Stimulated activated naive CD4-positive, alpha-beta T cell (primary cell): Measurements from ENCODE around the gene TAF1B.

Source experiments
- DNase-seq, 6 experiments: peaks; one replicate each; lab custom pipeline; 2025; lab: John Stamatoyannopoulos, UW

The TAF1B gene

GRCh38 chr2:9843229-9844035 lies at the start of gene TAF1B:
Gene TAF1B (plus strand): TSS chr2:9843474. CDS start chr2:9843542, 68 bp downstream.
- peak; percentile 61 to 81 (median 74) for DNase-seq

DNA sequence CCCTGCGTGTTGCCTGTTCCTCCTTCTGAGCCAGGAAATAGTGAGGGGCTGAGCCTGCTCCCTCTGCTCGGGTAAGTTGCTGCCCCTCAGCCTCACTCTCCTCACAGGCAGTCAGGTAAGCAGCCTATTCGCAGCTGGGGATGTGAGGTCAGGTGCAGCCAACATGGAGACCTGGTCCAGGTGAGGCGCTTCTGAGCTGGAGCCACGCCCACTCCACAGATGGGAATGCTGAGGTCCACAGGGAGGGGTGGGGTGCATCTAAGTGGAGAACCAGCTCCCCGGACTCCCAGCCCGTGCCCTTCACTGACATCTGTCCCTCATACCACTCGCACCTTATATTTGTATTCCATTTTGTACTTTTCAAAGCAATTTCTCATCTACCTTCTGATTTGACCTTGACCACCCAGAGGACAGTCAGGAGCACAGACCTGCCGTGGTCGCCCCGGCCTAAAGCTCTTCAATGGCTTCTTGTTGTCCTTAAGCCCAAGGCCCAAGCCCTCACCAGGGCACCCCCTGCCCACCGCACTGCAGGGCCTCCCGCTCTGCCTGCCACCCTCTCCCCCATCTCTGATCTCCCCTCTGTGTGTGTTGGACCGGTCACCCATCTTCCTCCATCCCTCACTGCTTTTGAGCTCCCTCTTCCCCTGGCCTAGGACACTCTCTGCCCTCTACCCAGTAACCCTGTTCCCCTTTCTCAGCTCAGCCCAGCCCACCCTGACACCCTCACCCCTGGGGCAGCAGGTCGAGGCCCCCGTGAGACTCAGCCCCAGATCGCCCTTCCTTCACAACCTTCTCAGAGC lies 49.2 kb upstream of the TAF1B start:
- no peak for DNase-seq

- no peak for DNase-seq
These were observed 48.2 kb upstream of the TAF1B start for GRCh38 chr2:9795071-9795470.

DNA sequence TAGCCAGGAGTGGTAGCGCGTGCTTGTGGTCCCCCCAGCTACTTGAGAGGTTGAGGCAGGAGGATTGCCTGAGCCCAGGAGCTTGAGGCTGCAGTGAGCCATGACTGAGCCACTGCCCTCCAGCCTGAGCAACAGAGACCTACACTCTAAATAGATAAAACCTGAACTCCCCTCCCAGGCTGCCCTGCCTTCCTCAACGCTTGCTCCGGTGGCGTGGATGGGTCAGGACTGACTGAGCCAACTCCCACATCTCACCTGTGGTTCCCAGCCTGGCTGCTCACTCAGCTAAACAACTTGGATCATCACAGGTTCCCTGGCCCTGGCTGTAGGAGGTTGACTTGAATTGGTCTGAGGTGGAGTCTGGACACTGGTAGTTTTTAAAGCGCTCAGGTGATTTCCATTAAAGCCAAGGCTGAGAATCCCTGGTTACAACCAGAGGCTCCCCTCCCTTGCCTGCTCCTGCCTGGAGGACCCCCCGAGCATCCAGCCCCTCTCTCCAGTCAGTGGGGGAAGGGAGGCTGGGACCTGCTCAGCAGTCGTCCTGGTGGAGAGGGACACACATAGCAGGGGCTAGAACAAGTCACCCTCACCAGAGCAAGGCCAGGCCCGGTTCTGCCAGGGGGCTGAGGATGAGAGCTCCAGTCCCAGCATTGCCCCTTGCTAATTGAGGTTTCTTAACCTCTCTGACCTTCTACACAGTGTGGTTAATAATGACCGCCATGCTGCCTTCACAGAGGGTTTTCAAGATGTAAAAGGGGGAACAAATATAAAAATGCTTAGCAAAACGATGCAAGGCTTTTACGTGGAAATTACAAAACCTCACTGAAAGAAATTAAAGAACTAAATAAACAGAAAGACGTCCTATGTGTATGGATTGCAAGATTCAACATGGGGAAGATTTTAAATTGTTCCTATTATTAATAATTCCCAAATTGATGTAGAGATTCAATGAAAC lies 46.9 kb upstream of the TAF1B start:
- DNase-seq, result no peak

DNA sequence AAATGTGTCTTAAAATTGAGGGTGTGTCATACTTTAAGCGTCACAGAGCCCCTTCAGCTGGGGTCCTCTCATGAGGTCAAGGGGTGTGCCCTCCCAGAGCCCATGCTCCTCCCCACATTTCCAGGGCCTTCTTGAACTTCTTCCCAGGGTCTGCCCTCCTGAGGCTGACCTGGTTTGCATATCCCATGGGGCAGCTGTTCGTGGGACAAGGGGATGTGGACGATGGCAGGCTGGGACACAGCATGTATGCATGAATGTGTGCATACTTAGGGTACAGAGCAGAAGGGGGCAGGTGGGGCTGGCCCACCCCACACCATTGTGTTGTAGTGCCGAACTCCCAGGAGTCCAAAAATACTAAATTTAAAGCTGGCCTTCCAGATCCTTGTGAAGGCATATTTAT lies 46.2 kb upstream of the TAF1B start:
- DNase-seq, result no peak

DNA sequence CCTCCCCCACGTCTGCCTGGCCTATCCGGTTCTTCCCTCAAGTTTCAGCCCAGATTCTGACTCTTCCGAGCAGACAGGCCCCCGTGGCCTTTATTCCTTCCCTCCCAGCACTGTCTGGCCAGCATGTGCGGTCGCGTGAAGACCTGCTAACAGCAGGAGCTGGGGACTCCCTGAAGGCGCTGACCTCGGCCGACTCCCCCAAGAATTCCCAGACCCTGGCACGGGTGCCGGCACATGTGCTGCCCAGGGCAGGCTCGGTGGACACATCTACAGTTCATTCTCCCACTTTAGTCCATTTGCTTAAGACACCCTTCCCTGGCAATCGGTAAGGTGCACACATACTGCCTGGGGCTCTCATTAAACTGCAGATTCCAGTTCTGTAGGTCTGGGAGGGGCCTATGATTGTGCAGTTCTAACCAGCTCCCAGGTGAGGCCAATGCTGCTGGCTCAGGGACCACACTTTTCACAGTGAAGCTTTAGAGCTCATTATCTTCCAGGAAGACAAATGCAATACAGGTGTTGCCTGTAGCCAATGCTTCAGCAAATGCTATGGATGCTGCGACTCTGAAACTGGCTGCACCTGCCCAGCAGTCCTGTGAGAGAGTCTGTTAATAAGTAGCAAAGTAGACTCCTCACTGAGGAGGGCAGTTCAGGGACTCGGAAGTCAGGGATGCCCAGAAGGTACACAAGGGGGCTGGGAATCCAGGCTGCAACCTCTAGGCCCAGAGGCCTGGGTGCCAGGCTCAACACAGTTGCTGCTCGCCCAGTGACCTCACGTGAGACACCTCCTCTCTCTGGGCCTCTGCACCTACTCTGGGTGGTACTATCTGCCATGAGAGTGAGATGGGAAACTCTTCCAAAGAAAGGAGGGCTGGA lies 45.4 kb upstream of the TAF1B start:
- no peak for DNase-seq

GRCh38 chr2:9799011-9799596 lies 44.2 kb upstream of the TAF1B start:
- no peak for DNase-seq

DNA sequence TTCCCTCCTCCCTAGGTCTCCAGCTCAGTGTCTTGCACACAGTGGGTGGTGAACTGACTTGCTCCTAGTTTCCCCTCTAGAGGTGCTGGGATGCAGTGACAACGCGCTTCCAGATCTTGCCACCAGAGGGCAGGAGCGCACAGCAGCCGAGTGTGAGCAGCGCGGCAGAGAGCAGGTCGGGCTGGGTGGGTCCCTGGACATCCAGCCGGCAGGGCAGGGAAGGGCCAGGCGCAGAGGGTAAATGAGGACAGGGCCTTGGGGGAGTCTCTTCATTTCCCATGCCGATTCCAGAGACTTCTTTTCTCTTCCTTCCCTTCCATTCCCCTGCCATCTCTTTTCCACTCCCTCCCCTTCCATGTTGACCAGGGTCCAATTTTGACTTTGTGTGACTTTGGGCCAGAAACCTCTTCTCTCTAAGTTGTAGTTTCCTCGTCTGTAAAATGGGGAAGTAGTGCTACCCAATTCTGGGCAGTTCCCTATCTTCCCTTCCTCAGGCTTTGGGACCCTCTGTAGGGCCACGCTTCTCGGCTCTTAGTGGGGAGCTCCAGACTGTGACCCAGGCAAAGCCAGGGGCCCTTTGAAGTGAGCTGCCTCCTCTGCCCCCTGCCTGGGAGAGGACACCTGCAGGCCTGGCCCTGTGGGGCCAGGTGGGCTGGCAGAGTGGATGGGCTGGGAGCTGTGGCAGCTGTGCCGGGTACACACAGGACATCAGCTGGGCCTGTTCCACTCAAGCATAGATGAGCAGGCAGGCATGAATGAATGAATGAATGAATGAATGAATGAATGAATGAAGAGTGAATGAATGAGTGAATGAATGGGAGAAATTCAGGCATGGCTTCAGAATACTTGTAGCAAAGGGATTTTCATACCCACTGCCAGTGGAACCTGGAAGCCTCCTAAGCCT lies 43.3 kb upstream of the TAF1B start:
- DNase-seq, result peak; percentile 51 to 82 (median 72)

DNA sequence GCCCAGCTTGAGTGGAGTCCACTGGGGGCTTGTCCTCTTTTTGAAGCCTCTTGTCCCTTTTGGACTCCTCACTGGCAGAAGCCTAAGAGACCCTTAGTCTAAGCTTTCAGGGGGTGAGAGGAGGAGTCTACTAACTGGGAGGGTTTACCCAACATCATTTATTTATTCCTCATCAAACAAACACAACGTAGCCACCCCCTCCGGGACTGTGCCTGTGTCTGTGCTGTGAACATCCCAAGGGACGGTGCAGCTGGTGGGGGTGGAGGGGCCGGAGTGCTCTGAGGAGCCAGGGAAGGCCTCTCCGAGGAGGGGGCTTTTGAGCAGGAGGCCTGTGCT lies 42.7 kb upstream of the TAF1B start:
- no peak for DNase-seq

GRCh38 chr2:9800975-9801726 lies 42.1 kb upstream of the TAF1B start:
- DNase-seq, result no peak

DNA sequence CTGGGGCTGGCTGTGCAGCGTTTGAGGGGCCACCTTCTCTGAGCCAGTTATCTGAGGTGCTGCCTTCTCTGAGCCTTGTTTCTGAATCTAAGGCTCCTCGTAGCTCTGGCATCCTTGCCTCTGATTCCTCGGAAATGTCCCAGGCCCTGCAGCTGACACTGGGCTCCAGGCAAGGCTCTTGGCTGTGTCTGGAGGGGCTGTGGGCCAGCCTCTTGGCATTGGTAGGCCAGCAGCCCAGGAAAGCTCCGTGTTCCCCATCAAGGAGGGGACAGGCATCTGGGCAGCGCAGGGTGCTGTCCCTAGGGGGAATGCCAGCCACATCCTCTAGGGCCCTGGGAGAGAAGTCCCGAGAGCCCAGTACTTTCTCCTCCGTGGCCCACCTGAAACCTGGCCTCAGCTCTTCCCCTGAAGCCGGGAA lies 40.7 kb upstream of the TAF1B start:
- DNase-seq, result no peak

GRCh38 chr2:9803023-9803805 lies 40.1 kb upstream of the TAF1B start:
- no peak for DNase-seq

DNA sequence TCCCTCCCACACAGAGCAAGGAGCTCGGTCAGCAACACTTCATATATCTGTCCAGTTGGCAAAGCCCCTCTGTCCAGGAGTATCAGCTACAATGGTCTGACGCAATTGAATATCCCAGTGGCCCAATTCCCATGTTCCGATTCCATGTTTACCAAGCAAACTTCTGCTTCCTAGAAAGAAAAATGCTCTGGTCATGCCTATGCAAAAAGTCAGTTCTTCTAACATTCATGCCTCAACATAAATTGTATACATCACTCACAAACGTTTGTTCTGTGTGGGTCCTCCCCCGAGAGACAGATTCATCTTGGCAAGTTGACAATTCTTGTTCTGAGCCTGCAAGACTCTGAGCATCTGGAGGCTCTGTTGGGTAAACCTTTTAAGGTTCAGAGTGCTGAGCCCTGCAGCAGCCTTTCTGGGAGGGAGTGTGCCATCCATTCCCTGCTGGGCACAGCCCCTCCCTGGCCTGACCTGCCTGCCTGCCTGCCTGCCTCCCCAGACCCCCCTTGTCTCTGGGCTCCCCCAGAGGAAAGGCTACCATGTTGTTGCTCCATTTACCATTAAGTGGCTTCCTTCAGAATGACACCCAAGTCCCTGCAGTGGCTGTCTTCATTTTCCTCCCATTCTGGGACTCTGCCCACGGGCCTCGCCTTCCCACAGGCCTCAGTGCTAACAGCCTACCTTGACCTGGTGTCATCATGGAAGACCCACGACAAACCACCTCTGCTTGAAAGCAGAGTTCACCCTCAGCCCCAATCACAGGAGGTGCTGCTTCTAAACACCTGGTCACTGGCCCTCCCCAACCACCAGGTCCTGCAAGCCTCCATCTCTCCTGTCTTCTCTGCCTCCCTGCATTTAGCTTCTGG lies 37.6 kb upstream of the TAF1B start:
- no peak for DNase-seq

- DNase-seq, result no peak
These were observed 37.0 kb upstream of the TAF1B start for GRCh38 chr2:9806298-9806610.

GRCh38 chr2:9806656-9807055 lies 36.6 kb upstream of the TAF1B start:
- DNase-seq, result no peak

GRCh38 chr2:9807056-9807455 lies 36.2 kb upstream of the TAF1B start:
- DNase-seq, result no peak

DNA sequence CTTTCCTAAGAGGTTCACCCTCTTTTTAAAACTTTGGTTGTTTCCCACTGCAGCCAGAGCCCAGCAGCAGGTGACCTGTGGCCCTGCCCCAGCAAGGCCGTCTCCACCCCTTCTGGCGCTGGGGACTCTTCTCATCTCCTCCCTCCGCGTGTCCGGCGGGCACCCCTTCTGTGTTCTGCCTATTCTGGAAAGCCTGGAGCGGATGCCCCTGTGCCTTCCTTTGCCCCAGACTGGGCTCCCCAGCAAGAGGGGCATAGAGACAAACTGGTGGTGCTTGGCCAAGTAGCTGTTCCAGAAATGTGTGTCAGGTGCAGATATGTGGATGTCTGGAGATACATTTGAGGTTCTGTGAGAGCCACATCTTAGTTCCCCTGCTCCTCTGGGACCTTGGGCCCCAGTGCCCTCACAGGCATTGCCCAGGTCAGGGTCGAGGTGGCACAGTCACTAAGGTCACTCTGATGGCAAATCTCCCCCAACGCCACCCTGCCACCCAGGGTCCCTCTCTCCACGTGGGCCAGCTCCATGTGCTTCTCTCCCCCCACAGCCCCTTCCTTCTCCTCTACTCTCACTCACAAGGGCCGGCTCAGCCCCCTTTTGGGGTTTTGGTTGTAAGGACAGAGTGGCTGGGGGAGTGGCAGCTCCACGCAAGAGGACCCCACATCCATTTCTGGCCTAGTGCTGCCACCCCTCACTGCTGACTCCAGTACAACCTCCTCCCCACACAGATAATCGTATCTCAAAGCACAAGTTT lies 35.5 kb upstream of the TAF1B start:
- DNase-seq, result no peak
